ENCODE data around the gene FEN1.

FEN1 gene

GRCh38 chr11:61775606-61776554 is 16.8 kb upstream of the FEN1 start:
- DNase-seq, result peak; percentile 29

GRCh38 chr11:61776561-61777075 is 16.1 kb upstream of the FEN1 start:
- DNase-seq, result peak; percentile 57

GRCh38 chr11:61777234-61778090 is 15.2 kb upstream of the FEN1 start:
- peak; percentile 78 for DNase-seq

GRCh38 chr11:61778357-61778886 is 14.3 kb upstream of the FEN1 start:
- DNase-seq, result no peak

- DNase-seq, result no peak
Measured at GRCh38 chr11:61778920-61779650, 13.6 kb upstream of the FEN1 start.

GRCh38 chr11:61779666-61780525 is 12.8 kb upstream of the FEN1 start:
- DNase-seq, result no peak

GRCh38 chr11:61780581-61781162 is 12.0 kb upstream of the FEN1 start:
- DNase-seq, result no peak

- no peak for DNase-seq
Measured at GRCh38 chr11:61781585-61781984, 11.1 kb upstream of the FEN1 start.

GRCh38 chr11:61782299-61782698 is 10.4 kb upstream of the FEN1 start:
- no peak for DNase-seq

- no peak for DNase-seq
Measured at GRCh38 chr11:61782841-61783240, 9.9 kb upstream of the FEN1 start.

GRCh38 chr11:61783717-61784505 is 8.8 kb upstream of the FEN1 start:
- no peak for DNase-seq

GRCh38 chr11:61784506-61784805 is 8.3 kb upstream of the FEN1 start:
- DNase-seq, result no peak

- no peak for DNase-seq
Measured at GRCh38 chr11:61785837-61786402, 6.8 kb upstream of the FEN1 start.

GRCh38 chr11:61787928-61788491 is 4.7 kb upstream of the FEN1 start:
- DNase-seq, result peak; percentile 25

GRCh38 chr11:61791737-61792309 is 888 bp upstream of the FEN1 start:
- peak; percentile 57 for DNase-seq

- no peak for DNase-seq
Measured at GRCh38 chr11:61793083-61793828, 545 bp downstream of the FEN1 start.

- no peak for DNase-seq
Measured at GRCh38 chr11:61793829-61794204, 1.1 kb downstream of the FEN1 start.

GRCh38 chr11:61794579-61794978 is 1.9 kb downstream of the FEN1 start:
- no peak for DNase-seq

GRCh38 chr11:61795459-61795858 is 2.7 kb downstream of the FEN1 start:
- DNase-seq, result no peak
